Measurements from ENCODE around the gene PPP2R2B. TPM values are rescaled to one million over a fixed set of nuclear protein-coding genes. Genes with fewer than 3 reads are reported as not detected.

PPP2R2B gene
- total RNA-seq, 1 donor from 2014 or later = 0.35 TPM

DNA sequence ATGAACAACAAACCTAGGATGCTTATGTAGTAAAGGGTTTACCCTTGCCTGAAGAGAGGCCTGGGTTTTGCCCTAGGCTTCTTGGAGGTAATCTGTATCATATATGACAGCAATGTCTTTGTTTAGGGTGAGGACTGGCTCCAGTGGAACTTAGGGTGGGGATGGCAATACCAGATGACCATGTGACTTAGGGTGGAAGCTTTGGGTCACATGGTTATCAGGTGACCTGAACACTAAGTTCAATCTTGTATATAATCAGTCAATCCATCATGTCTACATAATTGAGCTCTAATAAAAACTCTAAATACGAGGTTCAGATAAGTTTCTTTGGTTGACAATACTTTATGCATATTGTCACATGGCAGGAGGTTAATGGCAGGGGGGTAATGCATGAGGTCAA lies 10.6 kb upstream of the PPP2R2B start:
- no peaks in the 10 kb centered on the region for H3K9me3 Mint-ChIP-seq (ENCODE audit: low read depth)
- peaks cover 3% of the 10 kb centered on the region for H3K4me1 Mint-ChIP-seq (ENCODE audit: low read depth)
- no peak overlapping the region for H3K27ac Mint-ChIP-seq (ENCODE audit: unreplicated experiment)
- TF ChIP-seq, protein P1, sequence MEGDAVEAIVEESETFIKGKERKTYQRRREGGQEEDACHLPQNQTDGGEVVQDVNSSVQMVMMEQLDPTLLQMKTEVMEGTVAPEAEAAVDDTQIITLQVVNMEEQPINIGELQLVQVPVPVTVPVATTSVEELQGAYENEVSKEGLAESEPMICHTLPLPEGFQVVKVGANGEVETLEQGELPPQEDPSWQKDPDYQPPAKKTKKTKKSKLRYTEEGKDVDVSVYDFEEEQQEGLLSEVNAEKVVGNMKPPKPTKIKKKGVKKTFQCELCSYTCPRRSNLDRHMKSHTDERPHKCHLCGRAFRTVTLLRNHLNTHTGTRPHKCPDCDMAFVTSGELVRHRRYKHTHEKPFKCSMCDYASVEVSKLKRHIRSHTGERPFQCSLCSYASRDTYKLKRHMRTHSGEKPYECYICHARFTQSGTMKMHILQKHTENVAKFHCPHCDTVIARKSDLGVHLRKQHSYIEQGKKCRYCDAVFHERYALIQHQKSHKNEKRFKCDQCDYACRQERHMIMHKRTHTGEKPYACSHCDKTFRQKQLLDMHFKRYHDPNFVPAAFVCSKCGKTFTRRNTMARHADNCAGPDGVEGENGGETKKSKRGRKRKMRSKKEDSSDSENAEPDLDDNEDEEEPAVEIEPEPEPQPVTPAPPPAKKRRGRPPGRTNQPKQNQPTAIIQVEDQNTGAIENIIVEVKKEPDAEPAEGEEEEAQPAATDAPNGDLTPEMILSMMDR (IDR thresholded peaks at IDR 0.05) = no peak
- H3K4me3 Mint-ChIP-seq (ENCODE audit: unreplicated experiment) = no peak overlapping the region
- no peaks in the 10 kb centered on the region for H3K36me3 Mint-ChIP-seq (ENCODE audit: low read depth)
- DNase-seq (ENCODE audit: low spot score) = no peak
- H3K27me3 Mint-ChIP-seq (ENCODE audit: low read depth) = peaks cover 15% of the 10 kb centered on the region

DNA sequence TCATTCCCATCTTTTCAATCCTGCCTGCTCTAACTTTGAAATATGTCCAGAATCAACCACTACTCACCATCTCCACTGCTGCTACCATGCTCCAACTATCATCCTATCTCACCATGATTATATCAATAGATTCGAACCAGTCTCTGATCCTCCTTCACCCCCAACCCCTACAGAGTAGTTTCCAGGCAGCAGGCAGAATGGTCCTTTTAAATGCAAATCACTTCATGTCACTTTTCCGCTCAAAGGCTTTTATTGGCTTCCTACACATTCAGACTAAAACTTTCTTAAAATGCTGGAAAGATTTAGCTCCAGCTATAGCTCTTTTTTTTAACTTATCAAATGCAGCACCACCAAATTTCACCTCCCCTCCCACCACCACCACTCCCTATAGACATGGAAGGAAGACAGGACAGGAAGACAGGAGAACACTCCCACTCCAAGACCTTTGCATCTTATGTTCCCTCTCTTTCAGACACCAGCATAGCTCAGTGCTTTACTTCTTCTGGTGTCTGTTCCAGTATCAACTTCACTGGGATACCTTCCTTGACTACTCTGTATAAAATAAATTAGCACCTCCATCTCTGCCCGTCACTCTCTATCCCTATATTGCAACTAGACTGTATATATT lies 9.9 kb upstream of the PPP2R2B start:
- TF ChIP-seq, protein P1 (IDR thresholded peaks at IDR 0.05) = no peak
- no peak overlapping the region for H3K27ac Mint-ChIP-seq (ENCODE audit: unreplicated experiment)
- DNase-seq (ENCODE audit: low spot score) = no peak
- no peaks in the 10 kb centered on the region for H3K9me3 Mint-ChIP-seq (ENCODE audit: low read depth)
- peaks cover 17% of the 10 kb centered on the region for H3K27me3 Mint-ChIP-seq (ENCODE audit: low read depth)
- peaks cover 3% of the 10 kb centered on the region for H3K4me1 Mint-ChIP-seq (ENCODE audit: low read depth)
- no peaks in the 10 kb centered on the region for H3K36me3 Mint-ChIP-seq (ENCODE audit: low read depth)
- no peak overlapping the region for H3K4me3 Mint-ChIP-seq (ENCODE audit: unreplicated experiment)

DNA sequence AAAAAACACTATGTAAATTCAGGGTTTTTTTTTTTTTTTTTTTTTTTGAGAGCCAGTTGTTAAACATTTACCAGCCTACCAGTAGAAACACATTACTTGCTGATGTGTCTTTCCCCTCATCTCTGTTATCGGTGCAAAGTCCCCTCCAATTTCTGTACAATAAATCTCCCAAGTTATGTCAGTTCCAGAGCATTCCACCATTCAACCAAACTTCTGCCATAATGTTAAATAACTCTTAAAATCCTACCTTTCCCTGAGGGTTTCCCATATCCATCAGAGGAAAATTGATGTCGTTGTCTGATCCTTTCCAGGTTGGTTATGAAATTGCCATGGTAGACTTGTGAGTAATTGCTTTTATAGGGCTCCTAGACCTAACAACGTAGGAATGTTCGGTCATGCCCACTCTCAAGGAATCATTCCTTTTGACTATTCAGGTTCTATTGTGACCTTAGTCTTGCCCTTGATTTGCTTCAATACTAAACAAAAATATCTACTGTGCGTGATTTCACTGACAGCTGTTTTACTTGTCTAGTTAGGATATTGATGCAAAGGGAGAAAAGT lies 5.6 kb upstream of the PPP2R2B start:
- TF ChIP-seq, protein P1 (IDR thresholded peaks at IDR 0.05) = no peak
- H3K27me3 Mint-ChIP-seq (ENCODE audit: low read depth) = peaks cover 24% of the 10 kb centered on the region
- H3K9me3 Mint-ChIP-seq (ENCODE audit: low read depth) = no peaks in the 10 kb centered on the region
- no peak overlapping the region for H3K27ac Mint-ChIP-seq (ENCODE audit: unreplicated experiment)
- no peaks in the 10 kb centered on the region for H3K36me3 Mint-ChIP-seq (ENCODE audit: low read depth)
- no peak overlapping the region for H3K4me3 Mint-ChIP-seq (ENCODE audit: unreplicated experiment)
- DNase-seq (ENCODE audit: low spot score) = no peak
- H3K4me1 Mint-ChIP-seq (ENCODE audit: low read depth) = no peaks in the 10 kb centered on the region

DNA sequence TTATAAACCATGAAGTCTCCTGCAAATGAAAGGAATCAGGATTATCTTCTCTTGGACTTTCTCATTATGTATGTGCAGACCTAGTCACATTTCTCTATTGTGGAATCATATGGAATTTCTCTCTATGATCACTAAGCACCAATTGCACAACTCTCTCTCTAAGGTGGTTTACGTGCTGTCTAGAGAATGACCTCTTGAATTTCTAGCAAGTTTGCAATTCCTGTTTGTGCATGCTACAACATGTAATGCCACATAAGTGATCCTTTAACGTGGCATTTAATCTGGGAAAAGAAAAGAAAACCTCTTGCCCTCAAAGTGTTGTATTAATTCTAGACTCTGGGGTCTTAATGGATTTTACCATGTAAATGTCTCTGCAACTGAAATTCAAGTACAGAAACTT lies 5.0 kb upstream of the PPP2R2B start:
- Mint-ChIP-seq H3K4me1 (ENCODE audit: low read depth) (no peaks in the 10 kb centered on the region), H3K27me3 (ENCODE audit: low read depth) (peaks cover 25% of the 10 kb centered on the region), H3K9me3 (ENCODE audit: low read depth) (no peaks in the 10 kb centered on the region), H3K27ac (ENCODE audit: unreplicated experiment) (no peak overlapping the region), H3K36me3 (ENCODE audit: low read depth) (no peaks in the 10 kb centered on the region), H3K4me3 (ENCODE audit: unreplicated experiment) (no peak overlapping the region)
- no peak for DNase-seq (ENCODE audit: low spot score)
- TF ChIP-seq, protein P1 (IDR thresholded peaks at IDR 0.05) = no peak

DNA sequence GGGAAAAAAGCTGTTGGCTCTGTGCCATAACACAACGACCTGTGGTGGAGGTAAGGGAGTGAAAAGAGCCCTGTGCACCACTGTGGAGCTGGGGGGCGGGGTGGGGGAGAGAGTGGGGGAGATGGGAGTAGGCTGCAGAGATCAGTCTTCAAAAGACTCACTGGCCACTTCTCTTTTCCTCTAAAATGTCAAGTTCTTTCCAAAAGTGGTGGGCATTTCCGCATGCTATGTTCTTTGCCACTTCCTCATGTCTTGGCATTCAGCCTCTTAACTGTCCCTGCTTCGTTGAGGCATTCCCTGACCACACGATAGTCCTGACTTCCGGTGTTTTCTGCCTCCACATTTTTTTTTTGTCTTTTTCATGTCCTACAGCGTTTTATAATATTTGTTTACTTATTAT lies 2.4 kb upstream of the PPP2R2B start:
- Mint-ChIP-seq H3K4me1 (ENCODE audit: low read depth) (peaks cover 13% of the 10 kb centered on the region), H3K4me3 (ENCODE audit: unreplicated experiment) (no peak overlapping the region), H3K27me3 (ENCODE audit: low read depth) (peaks cover 36% of the 10 kb centered on the region), H3K27ac (ENCODE audit: unreplicated experiment) (no peak overlapping the region), H3K9me3 (ENCODE audit: low read depth) (no peaks in the 10 kb centered on the region), H3K36me3 (ENCODE audit: low read depth) (no peaks in the 10 kb centered on the region)
- DNase-seq (ENCODE audit: low spot score) = no peak
- TF ChIP-seq, protein P1 (IDR thresholded peaks at IDR 0.05) = no peak
